NCI-H524 treated with DMSO at 0.1 percent for 48 hours (cell line): Measurements from ENCODE around the gene APBB1.

Experiments used
- DNase-seq: peaks from one replicate; lab custom pipeline; 2025; lab: John Stamatoyannopoulos, UW

APBB1 gene

GRCh38 chr11:6351782-6352382 lies 67.0 kb downstream of the APBB1 start:
- DNase-seq: no peak

- DNase-seq: no peak
Observed at GRCh38 chr11:6350486-6350885, 68.4 kb downstream of the APBB1 start.

GRCh38 chr11:6350043-6350442 lies 68.9 kb downstream of the APBB1 start:
- no peak for DNase-seq

GRCh38 chr11:6345366-6345765 lies 73.5 kb downstream of the APBB1 start:
- DNase-seq: no peak
